ENCODE results near the gene NDUFA6.
"Not testable (repeated sequence)": the region's sequence is repeated elsewhere in the genome, so short reads cannot be mapped to it uniquely, and the experiment has no call there.

The NDUFA6 gene

DNA sequence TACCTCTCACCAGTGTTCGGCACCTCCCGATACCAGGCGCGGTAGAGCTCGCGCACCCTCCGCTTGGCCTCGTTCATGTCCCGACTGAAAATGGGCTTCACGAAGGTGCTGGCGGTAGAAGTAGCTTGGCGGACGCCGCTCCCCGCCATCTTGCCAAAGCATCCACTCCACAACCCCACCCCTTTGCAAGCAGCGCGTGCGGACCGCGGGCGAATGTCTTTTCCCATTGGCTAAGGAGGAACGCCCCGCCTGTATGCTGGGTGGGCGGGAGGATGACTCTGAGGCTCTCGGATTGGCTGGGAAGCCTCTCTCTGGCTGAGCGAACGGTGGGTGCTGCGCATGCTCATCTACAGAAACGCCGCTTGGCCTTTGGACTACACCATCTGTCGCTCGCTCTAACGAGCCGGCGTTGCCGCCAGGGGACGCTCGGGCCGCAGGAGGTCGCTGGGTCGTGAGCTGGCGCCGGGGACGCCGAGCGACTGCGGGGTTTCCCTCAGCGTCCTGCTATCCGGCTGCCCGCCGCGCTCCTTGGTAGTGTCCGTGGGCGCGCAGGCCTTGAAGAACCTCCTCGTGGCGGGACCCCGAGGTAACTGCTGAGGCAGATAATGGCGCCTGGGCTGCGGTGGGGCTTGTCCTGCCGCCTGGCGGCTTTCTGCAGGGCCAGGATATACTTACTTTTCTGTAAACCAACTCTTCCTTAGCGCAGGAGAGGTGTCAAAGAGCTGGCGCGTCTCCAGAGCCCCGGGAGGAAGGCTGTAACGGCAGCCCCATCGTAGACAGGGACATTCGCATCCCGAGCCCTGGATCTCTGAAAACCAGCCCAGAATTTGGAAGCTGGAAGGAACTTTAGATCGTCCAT lies at the start of gene NDUFA6:
NDUFA6 (minus strand) TSS at position 177 of the 859 bp plus-strand sequence; CDS start at position 149, 28 bp downstream.
- peak; percentile 97 for DNase-seq

DNA sequence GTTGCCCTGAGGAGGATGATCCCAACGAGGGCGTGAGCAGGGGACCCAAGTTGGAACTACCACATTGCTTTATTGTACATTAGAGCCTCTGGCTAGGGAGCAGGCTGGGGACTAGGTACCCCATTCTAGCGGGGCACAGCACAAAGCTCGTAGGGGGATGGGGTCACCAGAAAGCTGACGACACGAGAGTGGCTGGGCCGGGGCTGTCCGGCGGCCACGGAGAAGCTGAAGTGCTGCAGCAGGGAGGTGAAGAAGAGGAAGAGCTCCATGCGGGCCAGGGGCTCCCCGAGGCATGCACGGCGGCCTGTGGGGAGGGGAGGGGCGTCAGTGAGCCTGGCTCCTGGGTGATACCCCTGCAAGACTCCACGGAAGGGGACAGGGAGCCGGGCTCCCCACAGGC lies 49.6 kb upstream of the NDUFA6 start:
- not testable (repeated sequence) for DNase-seq

DNA sequence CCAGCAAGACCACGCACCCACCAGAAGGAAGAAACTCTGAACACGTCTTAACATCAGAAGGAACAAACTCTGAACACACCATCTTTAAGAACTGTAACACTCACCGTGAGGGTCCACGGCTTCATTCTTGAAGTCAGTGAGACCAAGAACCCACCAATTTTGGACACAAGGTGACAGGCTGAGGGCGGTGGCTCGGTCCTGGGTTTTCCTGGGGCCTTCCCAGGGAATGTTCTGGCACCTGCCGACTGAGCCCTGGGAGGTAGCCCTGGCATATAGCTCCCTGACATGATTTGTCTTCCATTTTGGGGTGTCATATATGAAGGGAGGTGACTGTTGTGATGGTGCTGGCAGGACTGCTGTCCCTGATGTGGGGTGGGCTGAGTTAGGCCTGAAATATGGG lies 48.9 kb upstream of the NDUFA6 start:
- not testable (repeated sequence) for DNase-seq

DNA sequence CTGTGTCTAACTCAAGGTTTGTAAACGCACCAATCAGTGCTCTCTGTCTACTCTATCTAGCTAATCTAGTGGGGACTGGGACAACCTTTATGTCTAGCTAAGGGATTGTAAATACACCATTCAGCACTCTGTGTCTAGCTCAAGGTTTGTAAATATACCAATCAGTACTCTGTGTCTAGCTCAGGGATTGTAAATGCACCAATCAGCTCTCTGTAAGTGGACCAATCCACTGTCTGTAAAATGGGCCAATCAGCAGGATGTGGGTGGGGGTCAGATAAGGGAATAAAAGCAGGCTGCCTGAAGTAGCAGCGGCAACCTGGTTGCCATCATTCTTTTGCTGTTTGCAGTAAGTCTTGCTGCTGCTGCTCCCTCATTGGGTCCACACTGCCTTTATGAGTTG lies 48.4 kb upstream of the NDUFA6 start:
- DNase-seq, result no peak

DNA sequence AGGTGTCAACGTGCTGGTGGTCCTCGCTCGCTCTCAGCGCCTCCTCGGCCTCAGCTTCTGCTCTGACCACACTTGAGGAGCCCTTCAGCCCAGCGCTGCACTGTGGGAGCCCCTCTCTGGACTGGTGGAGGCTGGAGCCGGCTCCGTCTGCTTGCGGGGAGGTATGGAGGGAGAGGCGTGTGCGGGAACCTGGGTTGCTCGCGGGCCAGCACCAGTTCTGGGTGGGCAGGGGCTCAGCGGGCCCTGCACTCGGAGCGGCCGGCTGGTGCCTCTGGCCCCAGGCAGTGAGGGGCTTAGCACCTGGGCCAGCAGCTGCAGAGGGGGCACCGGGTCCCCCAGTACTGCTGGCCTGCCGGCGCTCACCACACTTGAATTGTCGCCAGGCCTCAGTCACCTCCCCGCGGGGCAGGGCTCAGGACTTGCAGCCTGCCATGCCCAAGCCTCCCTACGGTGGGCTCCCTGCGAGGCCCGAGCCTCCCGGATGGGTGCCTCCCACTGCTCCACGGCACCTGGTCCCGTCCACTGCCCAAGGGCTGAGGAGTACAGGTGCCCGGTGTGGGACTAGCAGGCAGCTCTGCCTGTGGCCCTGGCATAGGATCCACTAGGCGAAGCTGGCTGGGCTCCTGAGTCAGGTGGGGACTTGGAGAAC lies 47.7 kb upstream of the NDUFA6 start:
- DNase-seq, result no peak

DNA sequence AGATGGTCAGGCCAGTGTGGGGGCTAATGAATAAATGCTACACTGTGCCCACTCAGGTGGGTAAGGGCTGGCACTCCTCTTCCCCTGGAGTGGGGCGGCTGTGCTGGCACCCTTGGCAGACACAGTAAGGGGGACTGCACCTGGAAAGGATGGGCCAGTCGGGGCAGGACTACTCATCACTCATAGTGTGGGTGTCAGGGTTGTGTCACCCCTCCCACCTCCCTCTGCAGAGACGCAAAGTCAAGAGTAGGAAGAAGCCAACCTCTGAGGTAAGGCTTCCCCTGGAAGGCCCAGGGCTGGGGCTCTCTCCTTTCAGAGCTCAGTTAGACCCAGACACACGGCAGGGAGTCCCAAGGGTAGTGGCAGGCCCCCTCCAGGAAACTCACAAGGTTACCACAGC lies 45.1 kb upstream of the NDUFA6 start:
- not testable (repeated sequence) for DNase-seq

DNA sequence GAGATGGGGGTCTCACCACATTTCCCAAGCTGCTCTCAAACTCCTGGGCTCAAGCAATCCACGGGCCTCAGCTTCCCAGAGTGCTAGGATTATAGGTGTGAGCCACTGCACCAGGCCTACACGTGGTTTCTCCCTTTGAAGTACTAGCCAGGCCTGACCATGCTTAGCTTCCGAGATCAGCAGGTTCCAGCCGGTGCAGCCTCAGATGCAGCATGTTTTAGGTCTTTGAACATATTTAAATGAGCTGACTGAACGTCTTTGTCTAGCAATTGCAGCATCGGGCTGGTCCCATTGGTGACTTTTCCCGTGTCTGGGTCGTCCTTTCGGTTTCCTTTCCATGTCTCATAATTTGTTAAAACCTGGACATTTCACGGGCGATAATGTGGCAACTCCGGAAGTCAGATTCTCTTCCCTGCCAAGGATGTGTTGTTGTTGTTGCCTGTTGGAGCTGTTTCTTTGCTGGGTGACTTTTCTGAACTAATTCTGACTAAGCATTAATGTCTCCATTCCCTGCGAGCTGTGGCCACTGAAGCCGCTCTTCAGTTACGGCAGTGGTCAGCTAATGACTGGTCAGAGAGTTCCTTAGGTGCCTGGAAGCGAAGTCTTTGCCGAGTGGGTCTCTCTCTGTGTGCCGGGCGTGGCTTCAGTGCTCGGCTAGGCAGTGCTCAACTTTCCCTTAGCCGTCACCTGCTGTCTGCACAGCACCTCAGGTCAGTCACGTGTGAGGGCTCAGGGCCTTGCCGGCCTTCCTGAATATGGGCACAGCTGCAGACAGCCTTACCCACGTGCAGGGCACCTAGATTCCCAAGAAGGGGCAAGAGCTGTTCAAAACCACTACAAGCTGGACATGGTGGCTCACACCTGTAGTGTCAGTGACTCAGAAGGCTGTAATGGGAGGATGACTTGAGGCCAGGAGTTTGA lies 43.8 kb upstream of the NDUFA6 start:
- DNase-seq, result no peak

DNA sequence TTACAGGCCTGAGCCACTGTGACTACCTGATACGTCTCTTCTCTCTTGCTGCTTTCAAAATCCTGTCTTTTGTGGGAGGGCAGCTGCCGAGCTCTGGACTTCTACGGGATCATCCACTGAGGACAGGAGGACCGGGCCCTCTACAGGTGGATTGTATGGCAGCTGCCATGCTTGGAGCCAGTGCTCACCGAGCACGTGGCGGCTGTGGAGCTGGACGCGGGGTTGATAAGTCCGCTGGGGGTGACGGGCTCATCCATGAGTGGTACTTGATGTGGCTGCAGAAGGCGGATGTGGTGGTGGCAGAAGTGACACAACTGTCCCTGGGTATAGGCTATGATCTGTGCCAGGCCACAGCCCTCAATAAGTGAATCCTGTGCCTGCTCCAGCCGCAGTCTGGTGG lies 41.9 kb upstream of the NDUFA6 start:
- peak; percentile 66 for DNase-seq

DNA sequence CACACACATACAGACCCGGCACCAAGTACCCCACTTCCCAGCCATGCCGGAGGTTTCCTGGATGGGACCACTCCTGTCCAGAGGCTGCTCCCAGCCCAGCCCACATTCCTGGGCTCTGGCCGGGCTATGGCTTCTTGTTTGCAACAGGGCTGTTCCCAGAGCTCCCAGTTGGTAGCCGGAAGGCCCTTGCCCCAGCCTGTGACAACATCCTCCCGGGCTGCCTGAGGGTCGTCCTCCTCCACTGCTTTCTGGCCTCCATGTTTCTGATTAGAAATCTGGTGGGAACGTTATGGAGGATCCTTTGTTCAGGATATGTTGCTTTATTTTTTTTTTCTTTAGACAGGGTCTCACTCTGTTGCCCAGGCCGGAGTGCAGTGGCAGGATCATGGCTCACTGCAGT lies 41.0 kb upstream of the NDUFA6 start:
- no peak for DNase-seq

DNA sequence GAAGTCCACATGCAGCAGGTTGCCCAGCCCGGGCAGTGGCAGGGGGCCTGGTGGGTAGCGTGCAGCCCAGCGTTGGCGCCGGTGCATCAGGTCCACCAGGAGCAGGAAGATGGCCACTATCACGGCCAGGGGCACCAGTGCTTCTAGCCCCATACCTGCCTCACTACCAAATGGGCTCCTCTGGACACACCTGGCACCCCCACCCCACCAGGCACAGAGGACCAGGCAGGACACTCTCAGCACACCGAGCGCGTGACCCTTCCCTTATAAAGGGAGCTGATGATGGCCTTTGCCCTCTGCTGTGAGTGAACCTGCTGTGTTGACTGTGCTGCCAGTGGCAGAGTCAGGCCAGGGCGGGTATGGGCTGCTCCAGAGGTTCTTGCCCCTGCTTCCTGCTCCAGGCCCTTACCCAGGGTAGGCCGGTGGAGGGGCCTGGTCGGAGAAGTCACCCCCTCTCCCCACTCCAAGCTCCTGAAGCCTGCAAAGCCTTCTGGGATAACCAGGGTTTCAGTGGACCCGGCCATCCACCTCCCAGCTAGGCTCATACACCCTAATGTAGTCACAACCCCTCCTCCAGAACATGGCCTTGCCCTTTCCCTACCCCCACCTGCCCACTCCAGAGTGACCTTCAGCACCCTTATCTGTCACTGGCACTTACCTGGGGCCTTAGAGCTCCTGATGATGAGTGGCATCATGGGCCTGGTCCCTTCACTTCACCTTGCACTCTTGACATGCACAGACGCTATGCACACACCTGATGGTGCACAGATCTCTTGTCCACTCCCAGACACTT lies 40.3 kb upstream of the NDUFA6 start, which contains the start of gene CYP2D6:
CYP2D6 (minus strand) TSS at position 172 of the 793 bp plus-strand sequence; CDS start at position 153, 19 bp downstream.
- DNase-seq, result not testable (repeated sequence)

DNA sequence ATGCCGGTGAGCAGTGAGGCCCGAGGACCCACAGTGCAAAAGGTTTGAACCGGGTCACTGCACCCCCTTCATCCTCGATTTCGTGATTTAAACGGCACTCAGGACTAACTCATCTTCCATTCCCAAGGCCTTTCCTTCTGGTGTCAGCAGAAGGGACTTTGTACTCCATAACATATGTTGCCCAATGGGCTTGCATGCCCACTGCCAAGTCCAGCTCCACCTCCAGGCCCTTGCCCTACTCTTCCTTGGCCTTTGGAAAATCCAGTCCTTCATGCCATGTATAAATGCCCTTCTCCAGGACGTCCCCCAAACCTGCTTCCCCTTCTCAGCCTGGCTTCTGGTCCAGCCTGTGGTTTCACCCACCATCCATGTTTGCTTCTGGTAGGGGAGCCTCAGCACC lies 39.6 kb upstream of the NDUFA6 start:
- DNase-seq, result not testable (repeated sequence)

DNA sequence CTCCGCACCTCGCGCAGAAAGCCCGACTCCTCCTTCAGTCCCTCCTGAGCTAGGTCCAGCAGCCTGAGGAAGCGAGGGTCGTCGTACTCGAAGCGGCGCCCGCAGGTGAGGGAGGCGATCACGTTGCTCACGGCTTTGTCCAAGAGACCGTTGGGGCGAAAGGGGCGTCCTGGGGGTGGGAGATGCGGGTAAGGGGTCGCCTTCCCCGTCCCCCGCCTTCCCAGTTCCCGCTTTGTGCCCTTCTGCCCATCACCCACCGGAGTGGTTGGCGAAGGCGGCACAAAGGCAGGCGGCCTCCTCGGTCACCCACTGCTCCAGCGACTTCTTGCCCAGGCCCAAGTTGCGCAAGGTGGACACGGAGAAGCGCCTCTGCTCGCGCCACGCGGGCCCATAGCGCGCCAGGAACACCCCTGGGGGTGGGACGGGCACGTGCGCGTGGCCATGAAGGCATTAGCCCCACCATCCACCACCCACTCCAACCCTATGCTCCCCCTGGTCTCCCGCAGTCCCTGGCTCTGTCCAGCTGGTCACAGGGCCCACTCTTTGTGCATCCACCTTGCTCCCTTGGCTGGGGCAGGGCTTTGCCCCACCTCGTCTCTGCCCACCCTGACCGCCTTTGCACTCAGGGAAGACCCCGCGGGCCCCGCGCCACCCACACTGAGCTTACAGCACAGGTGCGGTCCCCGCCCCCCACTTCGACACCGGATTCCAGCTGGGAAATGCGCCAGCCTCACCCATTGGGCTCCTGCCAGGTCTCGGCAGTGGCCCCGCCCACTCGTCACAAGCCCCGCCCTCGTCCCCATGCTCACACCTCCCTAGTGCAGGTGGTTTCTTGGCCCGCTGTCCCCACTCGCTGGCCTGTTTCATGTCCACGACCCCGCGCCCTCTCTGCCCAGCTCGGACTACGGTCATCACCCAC lies 38.5 kb upstream of the NDUFA6 start:
- peak; percentile 33 for DNase-seq

DNA sequence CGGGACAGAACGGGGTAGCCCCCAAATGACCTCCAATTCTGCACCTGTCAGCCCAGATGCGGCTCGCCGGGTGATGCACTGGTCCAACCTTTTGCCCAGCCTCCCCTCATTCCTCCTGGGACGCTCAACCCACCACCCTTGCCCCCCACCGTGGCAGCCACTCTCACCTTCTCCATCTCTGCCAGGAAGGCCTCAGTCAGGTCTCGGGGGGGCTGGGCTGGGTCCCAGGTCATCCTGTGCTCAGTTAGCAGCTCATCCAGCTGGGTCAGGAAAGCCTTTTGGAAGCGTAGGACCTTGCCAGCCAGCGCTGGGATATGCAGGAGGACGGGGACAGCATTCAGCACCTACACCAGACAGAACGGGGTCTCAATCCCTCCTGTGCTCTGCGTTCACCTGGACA lies 37.4 kb upstream of the NDUFA6 start:
- DNase-seq, result not testable (repeated sequence)

DNA sequence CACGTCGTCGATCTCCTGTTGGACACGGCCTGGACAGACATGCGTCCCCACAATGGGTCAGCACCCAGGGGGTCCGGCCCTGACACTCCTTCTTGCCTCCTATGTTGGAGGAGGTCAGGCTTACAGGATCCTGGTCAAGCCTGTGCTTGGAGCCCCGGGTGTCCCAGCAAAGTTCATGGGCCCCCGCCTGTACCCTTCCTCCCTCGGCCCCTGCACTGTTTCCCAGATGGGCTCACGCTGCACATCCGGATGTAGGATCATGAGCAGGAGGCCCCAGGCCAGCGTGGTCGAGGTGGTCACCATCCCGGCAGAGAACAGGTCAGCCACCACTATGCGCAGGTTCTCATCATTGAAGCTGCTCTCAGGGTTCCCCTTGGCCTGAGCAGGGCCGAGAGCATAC lies 37.0 kb upstream of the NDUFA6 start:
- no peak for DNase-seq

DNA sequence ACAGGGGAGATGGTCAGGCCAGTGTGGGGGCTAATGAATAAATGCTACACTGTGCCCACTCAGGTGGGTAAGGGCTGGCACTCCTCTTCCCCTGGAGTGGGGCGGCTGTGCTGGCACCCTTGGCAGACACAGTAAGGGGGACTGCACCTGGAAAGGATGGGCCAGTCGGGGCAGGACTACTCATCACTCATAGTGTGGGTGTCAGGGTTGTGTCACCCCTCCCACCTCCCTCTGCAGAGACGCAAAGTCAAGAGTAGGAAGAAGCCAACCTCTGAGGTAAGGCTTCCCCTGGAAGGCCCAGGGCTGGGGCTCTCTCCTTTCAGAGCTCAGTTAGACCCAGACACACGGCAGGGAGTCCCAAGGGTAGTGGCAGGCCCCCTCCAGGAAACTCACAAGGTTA lies 33.0 kb upstream of the NDUFA6 start:
- not testable (repeated sequence) for DNase-seq

DNA sequence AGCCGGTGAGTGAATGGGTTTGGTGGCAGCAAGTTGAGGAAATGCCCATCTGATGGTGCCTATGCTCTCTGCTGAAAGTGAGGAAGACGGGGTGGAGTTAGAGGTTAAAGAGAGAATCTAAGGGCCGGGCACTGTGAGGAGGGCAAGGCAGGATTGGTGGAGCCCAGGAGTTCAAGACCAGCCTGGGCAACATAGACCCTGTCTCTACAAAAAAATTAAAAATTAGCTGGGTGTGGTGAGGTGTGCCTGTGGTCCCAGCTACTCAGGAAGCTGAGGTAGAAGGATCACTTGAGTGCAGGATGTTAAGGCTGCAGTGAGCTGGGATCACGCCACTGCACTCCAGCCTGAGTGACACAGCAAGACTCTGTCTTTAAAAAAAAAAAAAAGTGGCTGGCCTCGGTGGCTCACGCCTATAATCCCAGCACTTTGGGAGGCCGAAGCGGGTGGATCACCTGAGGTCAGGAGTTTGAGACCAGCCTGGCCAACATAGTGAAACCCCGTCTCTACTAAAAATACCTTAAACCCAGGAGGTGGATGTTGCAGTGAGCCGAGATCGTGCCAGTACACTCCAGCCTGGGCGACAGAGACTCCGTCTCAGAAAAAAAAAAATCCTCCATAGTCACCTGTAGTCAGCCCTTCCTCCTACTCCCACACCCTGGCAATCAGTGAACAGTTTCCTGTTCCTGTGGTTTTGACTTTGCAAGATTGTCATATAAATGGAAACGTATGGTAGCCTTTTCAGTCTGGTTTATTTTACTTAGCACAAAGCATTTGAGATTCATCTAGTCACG lies 29.9 kb upstream of the NDUFA6 start:
- not testable (repeated sequence) for DNase-seq

DNA sequence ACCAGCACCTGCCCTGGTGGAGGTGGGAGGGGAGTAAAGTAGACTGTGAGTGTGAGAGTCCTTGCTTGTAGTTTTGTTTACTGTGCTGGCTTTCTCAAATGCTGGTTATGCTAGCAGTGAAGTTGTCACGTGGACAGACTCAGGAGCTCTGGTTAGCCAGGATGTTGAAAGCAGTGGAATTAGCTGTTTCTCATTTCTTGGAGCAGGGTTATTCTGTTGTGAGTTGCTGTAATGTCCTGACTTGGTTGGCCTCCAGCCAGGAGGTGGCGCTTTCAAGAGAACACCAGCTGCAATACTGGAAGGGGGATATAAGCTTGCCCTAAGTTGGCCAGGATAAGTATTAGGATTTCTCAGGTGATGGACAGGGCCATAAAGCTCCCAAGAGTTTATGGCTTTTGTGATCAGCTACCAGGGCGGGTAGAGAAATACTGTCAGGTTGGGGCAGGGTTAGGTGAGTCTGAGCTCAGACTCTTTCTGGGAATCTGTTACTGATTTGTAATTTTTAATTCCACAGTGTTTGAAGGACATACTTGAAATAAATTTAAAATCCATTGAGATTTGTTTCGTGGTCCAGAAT lies 26.4 kb upstream of the NDUFA6 start:
- no peak for DNase-seq

DNA sequence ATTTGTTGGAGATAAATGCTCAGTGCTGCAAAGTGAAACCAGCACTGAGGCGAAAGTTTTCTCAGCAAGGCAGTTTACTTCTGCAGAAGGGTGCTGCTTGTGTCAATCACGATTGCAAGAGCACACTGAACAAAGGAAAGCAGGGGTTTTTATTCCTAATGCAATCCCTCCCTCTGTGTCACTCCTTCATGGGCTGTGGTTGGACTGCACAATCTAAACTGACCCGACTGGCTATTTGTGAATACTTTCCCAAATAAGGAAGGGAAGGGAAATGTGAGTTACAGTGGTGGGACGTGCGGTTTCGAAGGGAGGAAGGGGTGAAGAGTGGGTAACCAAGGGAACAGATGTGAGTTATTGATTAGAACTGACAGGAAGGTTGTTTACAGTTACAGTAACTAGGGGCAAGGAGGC lies 24.9 kb upstream of the NDUFA6 start:
- DNase-seq, result not testable (repeated sequence)

DNA sequence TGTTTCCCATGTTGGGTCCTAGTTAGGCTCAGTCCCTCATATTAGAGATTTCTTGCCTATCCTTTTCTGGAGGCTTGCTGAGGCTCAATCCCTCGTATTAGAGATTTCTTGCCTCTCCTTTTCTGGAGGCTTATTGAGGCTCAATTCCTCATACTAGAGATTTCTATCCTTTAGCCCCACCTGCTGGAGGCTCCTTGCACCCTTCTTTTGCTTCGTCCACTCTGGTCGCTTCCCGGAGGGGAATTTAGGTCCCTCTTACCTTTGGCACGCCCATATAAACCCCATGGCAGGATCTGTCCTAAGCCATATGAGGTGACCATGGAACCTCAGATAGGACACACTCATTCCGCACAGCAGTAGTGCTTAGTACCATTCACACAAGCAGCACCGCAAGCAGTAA lies 24.1 kb upstream of the NDUFA6 start:
- DNase-seq, result no peak

DNA sequence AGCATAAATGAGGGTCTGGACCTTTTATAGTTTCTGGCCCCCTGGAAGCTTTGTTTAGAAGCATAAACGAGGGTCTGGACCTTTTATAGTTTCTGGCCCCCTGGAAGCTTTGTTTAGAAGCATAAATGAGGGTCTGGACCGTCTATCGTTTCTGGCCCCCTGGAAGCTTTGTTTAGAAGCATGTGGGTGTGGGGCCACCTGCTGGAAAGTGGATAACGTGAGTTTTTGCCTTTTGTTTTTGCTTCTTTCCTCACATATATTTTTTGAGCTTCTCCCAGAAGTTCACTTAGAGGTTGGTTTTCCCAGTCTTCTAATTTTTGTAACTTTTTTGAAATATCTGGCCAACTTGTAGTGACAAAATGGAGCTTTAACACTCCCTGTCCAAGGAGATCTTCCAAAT lies 22.2 kb upstream of the NDUFA6 start:
- not testable (repeated sequence) for DNase-seq

Measured in NCI-H2029 (cell line).